Central memory CD8-positive, alpha-beta T cell (primary cell): Measurements from ENCODE around the gene SESTD1.
"Not testable (repeated sequence)": the region's sequence is repeated elsewhere in the genome, so short reads cannot be mapped to it uniquely, and the experiment has no call there.

Source experiments
- ATAC-seq: fragments of 150-1000 bp; cut with Tn5 transposase; replicated peaks from 2 replicates; pipeline ENCODE4 v1.10.0; 2022; ENCODE audit warnings: mild to moderate bottlenecking, moderate FRiP score, moderate number of reproducible peaks; ENCODE audit not compliant: poor library complexity, severe bottlenecking; ENCODE audit errors: extremely low read depth
- DNase-seq, 2 donors: peaks; one replicate each; pipeline ENCODE4 v3.0.0; 2021; ENCODE audit warnings: low spot score in 2 of 2
- H3K27ac Mint-ChIP-seq: one replicate; pipeline ENCODE4 v1.8.0; 2022; ENCODE audit warnings: low read depth, mild to moderate bottlenecking, moderate library complexity, mixed read lengths
- H3K27me3 Mint-ChIP-seq: one replicate; pipeline ENCODE4 v1.8.0; 2022; ENCODE audit warnings: mixed read lengths
- H3K36me3 Mint-ChIP-seq: one replicate; pipeline ENCODE4 v1.8.0; 2022; ENCODE audit warnings: mild to moderate bottlenecking, moderate library complexity, mixed read lengths; ENCODE audit not compliant: insufficient read depth
- H3K4me1 Mint-ChIP-seq: one replicate; pipeline ENCODE4 v1.8.0; 2022; ENCODE audit warnings: mixed read lengths
- H3K4me3 Mint-ChIP-seq: one replicate; pipeline ENCODE4 v1.8.0; 2022; ENCODE audit warnings: mild to moderate bottlenecking, moderate library complexity, mixed read lengths
- H3K9me3 Mint-ChIP-seq: one replicate; pipeline ENCODE4 v1.8.0; 2022; ENCODE audit warnings: mixed read lengths

SESTD1 gene

DNA sequence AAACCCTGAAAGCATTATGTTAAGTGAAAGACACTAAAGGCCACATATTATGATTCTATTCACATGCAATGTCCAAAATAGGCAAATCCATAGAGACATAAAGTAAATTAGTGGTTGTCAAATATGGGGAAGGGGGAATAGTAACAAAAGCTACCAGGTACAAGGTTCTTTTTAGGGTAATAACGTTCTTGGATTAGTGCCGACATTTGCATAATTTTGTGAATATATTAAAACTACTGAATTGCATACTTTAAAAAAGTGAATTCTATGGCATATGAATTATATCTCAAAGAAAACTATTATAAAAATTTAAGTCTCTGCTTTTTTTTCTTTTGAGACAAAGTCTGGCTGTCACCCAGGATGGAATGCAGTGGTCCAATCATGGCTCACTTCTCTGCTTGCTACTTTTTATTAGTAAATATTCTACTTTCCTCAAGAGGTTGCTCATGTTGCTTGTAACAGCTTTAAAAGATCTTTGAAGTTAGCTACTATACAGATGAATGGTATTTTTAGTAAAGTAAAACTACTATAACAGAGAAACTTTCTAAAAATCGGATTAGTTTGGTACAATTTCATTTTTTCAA, 2.5 kb downstream of the SESTD1 start:
- ATAC-seq (no peak), DNase-seq (no peak)
- Mint-ChIP-seq H3K4me1 (no peaks in the 10 kb centered on the region), H3K36me3 (no peaks in the 10 kb centered on the region), H3K27me3 (peaks cover 50% of the 10 kb centered on the region), H3K9me3 (no peaks in the 10 kb centered on the region), H3K27ac (no peak overlapping the region), H3K4me3 (no peak overlapping the region)

DNA sequence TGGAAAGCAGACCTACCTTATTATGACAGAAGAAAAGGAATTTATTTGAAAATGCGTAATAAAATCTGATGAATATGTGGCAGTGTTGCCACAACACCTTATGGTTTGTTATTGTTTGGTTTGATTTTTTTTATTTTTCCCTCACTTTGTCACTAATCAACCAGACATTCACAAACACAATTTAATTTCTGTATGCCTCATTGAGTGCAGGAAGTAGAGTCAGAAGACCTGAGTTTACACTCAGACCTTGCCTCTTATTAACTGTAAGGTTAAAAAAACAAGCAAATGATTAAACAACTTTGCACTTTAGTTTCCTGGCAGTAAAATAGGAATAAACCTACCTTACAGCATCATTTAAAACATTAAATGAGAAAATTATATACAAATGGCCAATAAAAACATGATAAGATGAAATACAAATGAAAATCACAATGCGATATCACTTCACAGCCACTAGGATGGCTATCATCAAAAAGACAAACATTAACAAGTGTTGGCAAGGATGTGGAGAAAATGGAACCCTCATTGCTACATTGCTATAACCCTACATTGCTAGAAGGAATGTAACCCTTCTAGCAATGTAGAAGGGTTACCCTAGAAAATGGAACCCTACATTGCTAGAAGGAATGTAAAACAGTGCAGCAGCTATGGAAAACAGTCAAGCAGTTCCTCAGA, 3.3 kb downstream of the SESTD1 start:
- DNase-seq, result no peak
- no peaks in the 10 kb centered on the region for H3K4me1 Mint-ChIP-seq
- H3K27ac Mint-ChIP-seq, result no peak overlapping the region
- no peaks in the 10 kb centered on the region for H3K36me3 Mint-ChIP-seq
- H3K27me3 Mint-ChIP-seq, result peaks cover 41% of the 10 kb centered on the region
- peaks cover under 1% of the 10 kb centered on the region for H3K9me3 Mint-ChIP-seq
- ATAC-seq, result no peak
- H3K4me3 Mint-ChIP-seq, result no peak overlapping the region

DNA sequence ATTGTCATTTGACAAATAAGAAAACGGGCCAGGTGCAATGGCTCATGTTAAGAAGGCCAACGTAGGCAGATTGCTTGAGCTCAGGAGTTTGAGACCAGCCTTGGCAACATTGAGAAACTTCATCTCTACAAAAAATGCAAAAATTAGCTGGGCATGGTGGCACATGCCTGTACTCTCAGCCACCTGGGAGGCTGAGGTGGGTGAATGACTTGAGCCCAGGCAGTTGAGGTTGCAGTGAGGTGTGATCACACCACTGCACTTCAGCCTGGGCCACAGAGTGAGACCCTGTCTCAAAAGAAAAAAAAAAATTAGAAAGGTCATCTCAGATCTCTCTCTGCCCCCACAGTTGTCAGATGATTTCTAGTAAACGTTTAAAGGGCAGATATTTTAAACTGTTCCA, 4.4 kb downstream of the SESTD1 start:
- Mint-ChIP-seq H3K4me3 (no peak overlapping the region), H3K27me3 (peaks cover 30% of the 10 kb centered on the region), H3K36me3 (no peaks in the 10 kb centered on the region), H3K4me1 (no peaks in the 10 kb centered on the region), H3K9me3 (peaks cover 6% of the 10 kb centered on the region), H3K27ac (no peak overlapping the region)
- DNase-seq (no peak), ATAC-seq (no peak)

DNA sequence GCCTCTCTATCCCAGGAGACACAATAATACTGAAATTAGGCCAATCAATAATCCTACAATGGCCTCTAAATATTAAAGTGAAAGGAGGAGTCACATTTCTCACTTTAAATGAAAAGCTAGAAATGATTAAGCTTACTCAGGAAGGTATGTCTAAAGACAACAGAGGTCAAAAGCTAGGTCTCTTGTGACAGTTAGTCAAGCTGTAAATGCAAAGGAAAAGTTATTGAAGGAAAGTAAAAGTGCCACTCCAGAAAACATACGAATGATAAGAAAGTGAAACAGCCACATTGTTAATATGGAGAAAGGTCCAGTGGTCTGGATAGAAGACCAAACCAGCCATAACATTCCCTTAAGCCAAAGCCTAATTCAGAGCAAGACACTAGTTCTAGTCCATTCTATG, 9.5 kb downstream of the SESTD1 start:
- no peaks in the 10 kb centered on the region for H3K4me1 Mint-ChIP-seq
- H3K27ac Mint-ChIP-seq, result no peak overlapping the region

DNA sequence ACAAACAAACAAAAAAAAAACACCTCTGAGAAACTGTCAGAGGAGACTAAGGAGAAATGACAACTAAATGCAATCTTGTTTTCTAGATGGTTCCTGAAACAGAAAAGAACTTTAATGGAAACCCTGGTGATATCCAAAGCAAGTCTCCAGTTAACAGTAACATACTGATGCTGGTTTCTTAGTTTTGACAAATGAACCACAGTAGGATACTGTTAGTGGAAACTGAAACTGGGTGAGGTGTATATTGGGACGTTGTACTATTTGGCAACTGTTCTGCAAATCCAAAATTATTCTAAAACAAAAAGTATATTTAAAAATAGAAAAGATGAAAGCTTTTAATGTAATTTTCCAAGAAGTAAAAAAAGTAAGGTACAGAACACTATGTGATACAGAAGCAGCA, 11.4 kb downstream of the SESTD1 start:
- DNase-seq (no peak), ATAC-seq (no peak)
- no peaks in the 10 kb centered on the region for H3K27me3 Mint-ChIP-seq
- H3K4me1 Mint-ChIP-seq, result no peaks in the 10 kb centered on the region
- H3K36me3 Mint-ChIP-seq, result no peaks in the 10 kb centered on the region
- no peak overlapping the region for H3K4me3 Mint-ChIP-seq
- no peak overlapping the region for H3K27ac Mint-ChIP-seq
- H3K9me3 Mint-ChIP-seq, result peaks cover 6% of the 10 kb centered on the region

More for the DNA sequence above, 9.5 kb downstream of the SESTD1 start:
- H3K27me3 Mint-ChIP-seq, result no peaks in the 10 kb centered on the region
- H3K36me3 Mint-ChIP-seq, result no peaks in the 10 kb centered on the region
- no peak overlapping the region for H3K4me3 Mint-ChIP-seq
- peaks cover 6% of the 10 kb centered on the region for H3K9me3 Mint-ChIP-seq
- DNase-seq, result no peak
- ATAC-seq, result no peak

DNA sequence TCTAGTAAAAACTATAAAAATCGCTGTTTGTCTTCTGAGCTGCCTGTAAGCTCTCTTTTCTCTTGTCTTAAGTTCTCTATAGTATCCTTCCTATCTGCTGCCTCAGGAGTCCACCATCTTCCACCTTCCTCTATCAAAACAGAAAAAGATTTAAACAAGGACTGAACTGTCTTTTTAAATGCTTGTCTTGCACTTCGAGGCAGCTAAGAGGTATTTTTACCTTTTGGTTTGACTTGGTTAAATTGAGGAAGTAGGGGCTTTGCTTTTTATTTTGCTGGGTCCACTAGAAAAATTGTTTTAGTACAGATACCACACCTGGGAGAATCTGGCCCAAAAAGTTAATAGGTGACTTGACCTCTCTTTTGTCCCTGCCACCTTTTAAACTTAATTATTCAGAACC, 12.2 kb downstream of the SESTD1 start:
- Mint-ChIP-seq H3K4me1 (no peaks in the 10 kb centered on the region), H3K27me3 (no peaks in the 10 kb centered on the region), H3K27ac (no peak overlapping the region), H3K36me3 (no peaks in the 10 kb centered on the region), H3K4me3 (no peak overlapping the region), H3K9me3 (peaks cover 6% of the 10 kb centered on the region)
- ATAC-seq (no peak), DNase-seq (no peak)

DNA sequence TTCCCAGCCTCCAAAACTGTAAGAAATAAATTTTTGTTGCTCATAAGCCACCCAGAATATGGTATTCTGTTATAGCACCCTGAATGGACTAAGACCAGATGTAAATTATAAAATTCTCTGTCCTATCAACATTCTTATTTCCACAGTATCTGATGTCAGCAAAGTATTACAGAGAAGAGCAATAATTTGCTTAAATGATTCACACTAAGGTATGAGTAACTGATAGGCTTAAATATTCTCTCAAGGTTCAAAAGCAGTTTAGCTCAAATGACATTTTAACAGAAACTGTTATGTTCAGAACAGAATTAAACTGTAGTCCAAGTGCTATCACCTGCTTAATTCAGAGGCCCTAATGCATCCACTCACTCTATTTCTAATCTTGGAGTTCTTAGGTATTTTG, 12.8 kb downstream of the SESTD1 start:
- Mint-ChIP-seq H3K27ac (no peak overlapping the region), H3K4me1 (no peaks in the 10 kb centered on the region), H3K27me3 (no peaks in the 10 kb centered on the region), H3K4me3 (no peak overlapping the region), H3K9me3 (peaks cover 6% of the 10 kb centered on the region), H3K36me3 (no peaks in the 10 kb centered on the region)
- ATAC-seq, result no peak
- no peak for DNase-seq

DNA sequence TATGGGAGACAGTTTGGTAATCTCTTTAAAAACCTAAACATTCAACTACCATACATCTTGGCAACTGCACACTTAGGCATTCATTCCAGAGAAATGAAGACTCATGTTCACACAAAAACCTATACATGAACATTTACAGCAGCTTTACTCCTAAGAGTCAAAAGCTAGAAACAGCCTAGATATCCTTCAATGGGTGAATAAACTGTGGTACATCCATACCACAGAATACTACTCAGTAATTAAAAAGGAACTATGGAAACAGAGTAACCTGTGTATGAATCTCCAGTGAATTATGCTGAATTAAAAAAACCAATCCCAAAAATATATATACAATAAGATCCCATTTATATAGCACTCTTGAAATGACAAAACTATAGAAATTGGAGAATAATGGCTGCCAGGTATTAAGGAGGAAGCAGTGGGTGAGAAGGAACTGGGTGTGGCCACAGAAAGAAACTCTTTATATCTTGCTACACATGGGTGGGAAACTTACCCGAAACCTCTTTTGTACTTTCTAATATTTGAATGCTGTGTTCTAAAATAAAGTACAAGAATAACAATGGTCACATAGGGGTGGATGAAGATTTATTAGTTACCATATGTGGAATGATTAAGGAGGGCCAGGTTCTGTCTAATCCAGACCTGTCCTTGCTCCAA, 13.7 kb downstream of the SESTD1 start:
- DNase-seq, result no peak
- H3K4me1 Mint-ChIP-seq, result no peaks in the 10 kb centered on the region
- no peak for ATAC-seq
- no peaks in the 10 kb centered on the region for H3K27me3 Mint-ChIP-seq
- peaks cover 7% of the 10 kb centered on the region for H3K9me3 Mint-ChIP-seq
- no peak overlapping the region for H3K27ac Mint-ChIP-seq
- H3K36me3 Mint-ChIP-seq, result no peaks in the 10 kb centered on the region
- H3K4me3 Mint-ChIP-seq, result no peak overlapping the region

DNA sequence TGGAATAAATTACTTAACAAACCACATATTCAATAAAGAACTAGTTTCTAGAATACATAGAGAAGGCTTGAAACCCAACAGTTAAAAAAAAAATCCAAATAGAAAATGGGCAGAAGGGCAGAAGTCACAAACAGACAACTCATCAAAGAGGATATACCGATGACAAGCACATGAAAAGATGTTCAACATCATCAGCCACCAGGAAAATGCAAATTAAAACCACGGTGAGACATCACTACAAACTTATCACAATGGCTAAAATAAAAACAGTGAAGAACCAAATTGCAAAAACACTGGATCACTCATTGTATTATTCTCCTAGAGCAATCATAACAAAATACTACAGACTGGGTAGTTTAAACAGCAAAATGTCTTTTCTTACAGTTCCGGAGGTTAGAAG, 14.5 kb downstream of the SESTD1 start:
- Mint-ChIP-seq H3K27ac (no peak overlapping the region), H3K36me3 (no peaks in the 10 kb centered on the region), H3K27me3 (no peaks in the 10 kb centered on the region), H3K9me3 (peaks cover 5% of the 10 kb centered on the region), H3K4me1 (no peaks in the 10 kb centered on the region), H3K4me3 (no peak overlapping the region)
- DNase-seq (no peak), ATAC-seq (no peak)

DNA sequence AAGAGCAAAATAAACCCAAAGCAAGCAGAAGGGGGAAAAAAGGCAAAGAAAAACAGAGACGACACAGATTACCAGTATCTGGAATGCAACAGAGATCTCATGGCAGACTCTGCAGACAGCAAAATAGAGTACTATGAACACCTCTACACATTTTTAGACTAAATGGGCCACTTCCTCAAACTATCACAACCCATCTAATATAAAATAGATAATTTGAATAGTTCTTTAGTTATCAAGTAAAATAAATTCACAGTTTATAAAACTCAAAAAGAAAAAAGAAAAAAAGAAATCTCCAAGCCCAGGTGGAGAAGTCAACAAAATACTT, 16.6 kb downstream of the SESTD1 start:
- Mint-ChIP-seq H3K27me3 (no peaks in the 10 kb centered on the region), H3K27ac (no peak overlapping the region)

DNA sequence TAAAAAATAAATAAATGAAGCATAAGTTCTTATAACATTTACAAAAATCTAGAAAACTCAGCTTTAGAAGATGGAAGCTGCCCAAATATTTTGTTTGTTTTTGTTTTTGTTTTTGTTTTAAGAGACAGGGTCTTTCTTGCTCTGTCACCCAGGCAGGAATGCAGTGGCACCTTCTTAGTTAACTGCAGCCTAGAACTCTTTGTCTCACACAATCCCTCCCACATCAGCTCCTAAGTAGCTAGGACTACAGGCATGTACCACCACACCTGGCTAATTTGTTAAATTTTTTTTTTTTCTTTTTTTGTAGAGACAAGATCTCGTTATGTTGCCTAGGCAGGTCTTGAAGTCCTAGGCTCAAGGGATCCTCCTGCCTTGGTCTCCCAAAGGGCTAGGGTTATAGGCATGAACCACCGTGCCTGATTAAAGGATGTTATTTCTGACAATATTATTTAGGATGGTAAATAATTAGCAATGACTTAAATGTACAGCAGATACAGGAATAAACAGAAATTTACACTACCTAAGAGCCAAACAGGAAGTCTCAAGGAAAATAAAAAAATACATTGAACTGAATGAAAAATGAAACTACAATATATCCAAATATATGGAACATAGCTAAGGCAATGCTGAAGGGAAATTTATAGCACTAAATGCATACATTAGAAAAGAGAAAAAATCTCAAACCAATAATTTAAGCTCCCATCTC, 17.2 kb downstream of the SESTD1 start:
- Mint-ChIP-seq H3K4me3 (no peak overlapping the region), H3K27me3 (no peaks in the 10 kb centered on the region), H3K9me3 (peaks cover 5% of the 10 kb centered on the region), H3K4me1 (no peaks in the 10 kb centered on the region), H3K36me3 (no peaks in the 10 kb centered on the region), H3K27ac (no peak overlapping the region)
- ATAC-seq, result no peak
- no peak for DNase-seq

More for the DNA sequence above, 16.6 kb downstream of the SESTD1 start:
- no peak for DNase-seq
- Mint-ChIP-seq H3K4me1 (no peaks in the 10 kb centered on the region), H3K9me3 (peaks cover 5% of the 10 kb centered on the region), H3K36me3 (no peaks in the 10 kb centered on the region), H3K4me3 (no peak overlapping the region)
- ATAC-seq, result no peak

DNA sequence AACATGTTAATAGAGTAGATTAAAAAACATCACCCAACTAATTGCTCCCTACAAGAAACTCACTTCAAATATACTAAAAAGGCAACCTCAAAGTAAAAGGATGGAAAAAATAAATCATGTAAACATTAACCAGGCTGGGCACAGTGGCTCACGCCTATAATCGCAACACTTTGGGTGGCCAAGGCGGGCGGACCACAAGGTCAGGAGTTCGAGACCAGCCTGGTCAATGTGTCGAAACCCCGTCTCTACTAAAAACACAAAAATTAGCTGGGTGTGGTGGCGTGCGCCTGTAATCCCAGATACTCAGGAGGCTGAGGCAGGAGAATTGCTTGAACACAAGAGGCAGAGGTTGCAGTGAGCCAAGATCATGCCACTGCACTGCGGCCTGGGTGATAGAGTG, 18.8 kb downstream of the SESTD1 start:
- not testable (repeated sequence) for H3K4me3 Mint-ChIP-seq, H3K9me3 Mint-ChIP-seq, H3K36me3 Mint-ChIP-seq, ATAC-seq, H3K4me1 Mint-ChIP-seq, H3K27ac Mint-ChIP-seq, H3K27me3 Mint-ChIP-seq, DNase-seq

DNA sequence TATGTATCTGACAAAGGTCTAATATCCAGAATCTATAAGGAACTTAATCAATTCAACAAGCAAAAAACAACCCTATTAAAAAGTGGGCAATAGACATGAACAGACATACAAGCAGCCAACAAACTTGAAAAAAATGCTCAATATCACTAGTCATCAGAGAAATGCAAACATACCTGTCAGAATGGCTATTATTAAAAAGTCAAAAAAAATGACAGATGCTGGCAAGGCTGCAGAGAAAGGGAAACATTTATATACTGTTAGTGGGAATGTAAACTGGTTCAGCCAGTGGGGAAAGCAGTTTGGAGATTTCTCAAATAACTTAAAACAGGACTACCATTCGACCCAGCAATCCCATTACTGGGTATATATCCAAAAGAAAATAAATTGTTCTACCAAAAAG, 21.6 kb downstream of the SESTD1 start:
- H3K9me3 Mint-ChIP-seq, result peaks cover 11% of the 10 kb centered on the region
- no peaks in the 10 kb centered on the region for H3K36me3 Mint-ChIP-seq
- H3K27me3 Mint-ChIP-seq, result no peaks in the 10 kb centered on the region
- DNase-seq (no peak), ATAC-seq (no peak)
- H3K4me1 Mint-ChIP-seq, result no peaks in the 10 kb centered on the region
- no peak overlapping the region for H3K4me3 Mint-ChIP-seq
- H3K27ac Mint-ChIP-seq, result no peak overlapping the region
